HG03159 (cell line): ENCODE results near the gene FIZ1.

Source experiments
- ATAC-seq: cut with Tn5 transposase; IDR thresholded peaks from one replicate; pipeline ENCODE4 v1.9.1; 2021; ENCODE audit warnings: mild to moderate bottlenecking, moderate library complexity; ENCODE audit not compliant: unreplicated experiment

FIZ1 gene

GRCh38 chr19:55544776-55545439, 54.4 kb downstream of the FIZ1 start:
- ATAC-seq = no peak

DNA sequence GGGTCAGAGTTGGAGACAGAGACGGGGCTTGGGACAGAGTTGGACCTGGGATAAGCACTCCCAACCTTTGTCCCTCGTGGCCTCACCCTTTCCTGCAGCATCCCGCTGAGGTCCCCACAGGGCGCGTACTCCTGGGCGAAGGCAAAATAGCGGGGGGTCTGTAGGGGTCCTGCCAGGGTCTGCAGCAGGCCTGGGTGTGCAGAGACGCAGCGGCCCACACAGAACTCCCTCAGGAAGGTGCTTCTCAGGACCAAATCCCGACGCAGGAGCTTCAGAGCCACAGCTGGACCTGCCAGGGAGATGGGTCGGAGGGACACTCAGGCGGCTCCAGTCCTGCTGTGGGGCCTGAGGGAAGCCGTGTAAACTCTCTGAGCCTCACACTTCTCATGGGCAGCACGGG, 55.3 kb downstream of the FIZ1 start:
- ATAC-seq = no peak

GRCh38 chr19:55543567-55543966, 55.8 kb downstream of the FIZ1 start:
- no peak for ATAC-seq

DNA sequence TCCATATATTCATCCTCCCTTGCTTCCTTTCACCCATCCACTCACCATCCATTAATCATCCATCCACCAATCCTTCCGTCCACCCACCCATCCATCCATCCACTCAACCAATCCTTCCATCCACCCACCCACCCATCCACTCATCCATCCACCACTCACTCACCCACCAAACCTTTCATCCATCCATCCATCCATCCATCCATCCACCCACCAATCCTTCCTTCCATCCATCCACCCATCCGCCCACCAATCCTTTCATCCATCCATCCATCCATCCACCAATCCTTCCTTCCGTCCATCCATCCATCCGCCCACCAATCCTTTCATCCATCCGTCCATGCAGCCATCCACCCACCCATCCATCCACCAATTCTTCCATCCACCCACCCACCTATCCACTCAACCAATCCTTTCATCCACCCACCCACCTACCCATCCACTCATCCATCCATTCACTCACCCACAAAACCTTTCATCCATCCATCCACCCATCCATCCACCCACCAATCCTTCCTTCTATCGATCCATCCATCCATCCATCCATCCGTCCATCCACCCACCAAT, 56.9 kb downstream of the FIZ1 start:
- no peak for ATAC-seq
